ENCODE measurements around the gene CXXC5.
A peak's percentile ranks its signal among the peaks of the same experiment; 100 is the strongest.
"Not testable (repeated sequence)": the region's sequence is repeated elsewhere in the genome, so short reads cannot be mapped to it uniquely, and the experiment has no call there.

The CXXC5 gene

GRCh38 chr5:139648205-139649081 is at the start of gene CXXC5:
TSS of gene CXXC5 (plus strand) at chr5:139648349. CDS start at chr5:139680524, 32,175 bp downstream.
- peak; percentile 67 to 68 for DNase-seq (ENCODE audit: low read depth in 2 of 2)

GRCh38 chr5:139598601-139598965 is 49.6 kb upstream of the CXXC5 start:
- DNase-seq (ENCODE audit: low read depth in 2 of 2): not testable (repeated sequence)

- DNase-seq (ENCODE audit: low read depth in 2 of 2): no peak
These were observed 47.7 kb upstream of the CXXC5 start for GRCh38 chr5:139600336-139600949.

- DNase-seq (ENCODE audit: low read depth in 2 of 2): no peak
These were observed 46.7 kb upstream of the CXXC5 start for GRCh38 chr5:139601429-139601828.

- not testable (repeated sequence) for DNase-seq (ENCODE audit: low read depth in 2 of 2)
These were observed 46.2 kb upstream of the CXXC5 start for GRCh38 chr5:139601948-139602347.

GRCh38 chr5:139605887-139606286 is 42.3 kb upstream of the CXXC5 start:
- DNase-seq (ENCODE audit: low read depth in 2 of 2): no peak

- DNase-seq (ENCODE audit: low read depth in 2 of 2): no peak
These were observed 36.2 kb upstream of the CXXC5 start for GRCh38 chr5:139611703-139612584.

GRCh38 chr5:139619861-139620260 is 28.3 kb upstream of the CXXC5 start:
- no peak for DNase-seq (ENCODE audit: low read depth in 2 of 2)

- not testable (repeated sequence) for DNase-seq (ENCODE audit: low read depth in 2 of 2)
These were observed 22.8 kb upstream of the CXXC5 start for GRCh38 chr5:139625398-139625797.

- DNase-seq (ENCODE audit: low read depth in 2 of 2): no peak
These were observed 17.3 kb upstream of the CXXC5 start for GRCh38 chr5:139630855-139631254.

- DNase-seq (ENCODE audit: low read depth in 2 of 2): no peak
These were observed 16.5 kb upstream of the CXXC5 start for GRCh38 chr5:139631520-139632165.

GRCh38 chr5:139633295-139634027 is 14.7 kb upstream of the CXXC5 start:
- DNase-seq (ENCODE audit: low read depth in 2 of 2): no peak

- no peak for DNase-seq (ENCODE audit: low read depth in 2 of 2)
These were observed 14.2 kb upstream of the CXXC5 start for GRCh38 chr5:139634028-139634325.

GRCh38 chr5:139634541-139634940 is 13.6 kb upstream of the CXXC5 start:
- no peak for DNase-seq (ENCODE audit: low read depth in 2 of 2)

- DNase-seq (ENCODE audit: low read depth in 2 of 2): no peak
These were observed 13.0 kb upstream of the CXXC5 start for GRCh38 chr5:139635191-139635590.

- DNase-seq (ENCODE audit: low read depth in 2 of 2): peak; percentile 67 to 69
These were observed 12.4 kb upstream of the CXXC5 start for GRCh38 chr5:139635606-139636206.

- no peak for DNase-seq (ENCODE audit: low read depth in 2 of 2)
These were observed 11.8 kb upstream of the CXXC5 start for GRCh38 chr5:139636207-139636792.

GRCh38 chr5:139636975-139637408 is 11.2 kb upstream of the CXXC5 start:
- no peak for DNase-seq (ENCODE audit: low read depth in 2 of 2)

- DNase-seq (ENCODE audit: low read depth in 2 of 2): peak; percentile 51 to 54
These were observed 10.6 kb upstream of the CXXC5 start for GRCh38 chr5:139637438-139638089.
